ENCODE measurements around the gene IL37. TPM values are rescaled to one million over a fixed set of nuclear protein-coding genes. Genes with fewer than 3 reads are reported as not detected.
A peak's percentile ranks its signal among the peaks of the same experiment; 100 is the strongest.

IL37 gene
- total and polyA plus RNA-seq, 2 of the 13 experiments (the other 11 are each of a cell fraction or from before 2014, with no cell fraction given), result not detected

- H3K4me3 ChIP-seq (replicated peaks in 1 of 3; ENCODE audit: insufficient read depth in 1 of 3, low read depth in 2 of 3, low read length in 3 of 3), result no peak overlapping the region
- TF ChIP-seq ASH2L (IDR thresholded peaks at IDR 0.05; ENCODE audit: insufficient read length, low read depth, low read length), result peak; percentile 6
- TF ChIP-seq ZBTB3 (CRISPR knock-in tag; IDR thresholded peaks at IDR 0.05; ENCODE audit: borderline replicate concordance, low read depth), result no peak
- TF ChIP-seq TEAD3 (CRISPR knock-in tag; optimal IDR thresholded peaks at IDR 0.05; ENCODE audit: borderline replicate concordance), result peak; percentile 43
- in situ Hi-C loops (cut with HindIII; ENCODE audit: extremely low pct_ligation_motif_present, low pct_unique_long_range_greater_than_20kb) (loop anchor here (5.0 kb wide), 1 partner anchor 127 kb away; no protein-coding TSS in a partner anchor), intact Hi-C loops (cut with micrococcal nuclease; ENCODE audit: unreplicated experiment) (loop anchor here (10.0 kb wide), 1 partner anchor 265 kb away; no protein-coding TSS in a partner anchor)
- no peak overlapping the region for H3K27ac ChIP-seq (ENCODE audit: extremely low read length, insufficient read depth, low read length)
- H3K4me2 ChIP-seq (ENCODE audit: low read depth, low read length), result peak overlapping the region; percentile 30; the same call in 1 of the 2 replicates
- H3K9me3 ChIP-seq (ENCODE audit: low read length), result no peaks in the 10 kb centered on the region
- H2AFZ ChIP-seq (ENCODE audit: low read length), result no peak overlapping the region
- H4K20me1 ChIP-seq (ENCODE audit: insufficient read depth, low read length), result no peaks in the 10 kb centered on the region
- H3K9ac ChIP-seq (ENCODE audit: insufficient read depth, low read depth, low read length), result no peak overlapping the region
- ATAC-seq, result peak; percentile 20; the same call in 2 of the 3 replicates
- no peaks in the 10 kb centered on the region for H3K79me2 ChIP-seq (ENCODE audit: insufficient read depth, low read length)
- 79% methylated on average over 4 of the region's 6 CpGs for WGBS (ENCODE audit: low lambda C conversion rate)
- DNase-seq (ENCODE audit: low spot score), result no peak
- peaks cover 29% of the 10 kb centered on the region for H3K4me1 ChIP-seq (ENCODE audit: insufficient read depth, low read length)
- no peak for FAIRE-seq
- H3K27me3 ChIP-seq (ENCODE audit: control insufficient read depth in 1 of 2, insufficient read depth in 2 of 2, low read length in 2 of 2), result peaks cover 0 to 12% of the 10 kb centered on the region in 2 experiments; a peak in 1 of 5 replicates
- ChIA-PET CTCF (ENCODE audit: low intra/inter-chr PET ratio, low total read pairs) (no interaction called here), POLR2A (no interaction called here)
- no peaks in the 10 kb centered on the region for H3K36me3 ChIP-seq (replicated peaks in 1 of 2; ENCODE audit: control insufficient read depth in 1 of 2, insufficient read depth in 2 of 2, low read length in 2 of 2)
- BruUV-seq (replicated peaks), result no TSS peak
Observed at GRCh38 chr2:112879491-112880041, 31.4 kb upstream of the IL37 start.

DNA sequence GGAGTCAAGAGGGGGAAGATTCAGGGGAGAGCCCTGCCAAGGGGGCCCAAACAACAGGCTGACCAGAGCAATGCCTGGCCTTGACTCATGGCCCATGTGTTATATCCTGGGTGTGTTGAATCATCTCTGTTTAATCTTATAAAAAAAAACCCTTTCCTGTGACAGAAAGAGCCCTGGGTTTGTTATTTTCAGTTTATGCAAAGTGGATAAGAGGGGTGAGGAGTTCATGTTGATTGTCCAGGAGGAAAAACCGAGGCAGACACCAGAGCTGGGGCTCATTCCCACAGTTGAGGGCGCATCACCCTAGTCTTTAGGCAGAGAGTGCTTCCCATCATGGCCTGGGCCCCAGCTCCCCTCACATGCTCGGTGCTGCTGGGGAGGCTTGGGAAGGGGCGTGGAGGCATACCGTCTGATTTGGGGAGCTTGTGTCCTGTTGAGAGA, 30.9 kb upstream of the IL37 start:
- Histone ChIP-seq H3K79me2 (ENCODE audit: insufficient read depth, low read length) (no peaks in the 10 kb centered on the region), H3K4me3 (replicated peaks in 1 of 3; ENCODE audit: insufficient read depth in 1 of 3, low read depth in 2 of 3, low read length in 3 of 3) (no peak overlapping the region), H2AFZ (ENCODE audit: low read length) (no peak overlapping the region), H3K9me3 (ENCODE audit: low read length) (no peaks in the 10 kb centered on the region), H3K9ac (ENCODE audit: insufficient read depth, low read depth, low read length) (no peak overlapping the region), H3K4me1 (ENCODE audit: insufficient read depth, low read length) (peaks cover 35% of the 10 kb centered on the region), H3K4me2 (ENCODE audit: low read depth, low read length) (peak overlapping the region; percentile 30; the same call in 1 of the 2 replicates), H3K36me3 (replicated peaks in 1 of 2; ENCODE audit: control insufficient read depth in 1 of 2, insufficient read depth in 2 of 2, low read length in 2 of 2) (no peaks in the 10 kb centered on the region), H4K20me1 (ENCODE audit: insufficient read depth, low read length) (no peaks in the 10 kb centered on the region), H3K27me3 (ENCODE audit: control insufficient read depth in 1 of 2, insufficient read depth in 2 of 2, low read length in 2 of 2) (peaks cover 0 to 12% of the 10 kb centered on the region in 2 experiments; a peak in 1 of 5 replicates), H3K27ac (ENCODE audit: extremely low read length, insufficient read depth, low read length) (no peak overlapping the region)
- FAIRE-seq, result no peak
- intact Hi-C loops (cut with micrococcal nuclease; ENCODE audit: unreplicated experiment) (loop anchor here (10.0 kb wide), 1 partner anchor 265 kb away; no protein-coding TSS in a partner anchor), in situ Hi-C loops (cut with HindIII; ENCODE audit: extremely low pct_ligation_motif_present, low pct_unique_long_range_greater_than_20kb) (no loop called here)
- no TSS peak for BruUV-seq (replicated peaks)
- DNase-seq (ENCODE audit: low spot score), result no peak
- 61% methylated on average over 5 of the region's 5 CpGs for WGBS (ENCODE audit: low lambda C conversion rate)
- CTCF ChIA-PET (ENCODE audit: low intra/inter-chr PET ratio, low total read pairs), result no interaction called here
- ATAC-seq, result no peak
- POLR2A ChIA-PET, result no interaction called here
- no peak for TF ChIP-seq ZNF282 (IDR thresholded peaks at IDR 0.05; ENCODE audit: partially characterized antibody)
- peak; percentile 24; the same call in 1 of the 2 replicates for TF ChIP-seq FOXK1 (CRISPR knock-in tag; IDR thresholded peaks at IDR 0.05; ENCODE audit: borderline replicate concordance, low read depth)
- TF ChIP-seq AKNA (CRISPR knock-in tag; IDR thresholded peaks at IDR 0.05; ENCODE audit: borderline replicate concordance), result no peak
- no peak for TF ChIP-seq ZNF781 (CRISPR knock-in tag; IDR thresholded peaks at IDR 0.05; ENCODE audit: borderline replicate concordance, not compliant biosample characterization)
- TF ChIP-seq, protein P1, sequence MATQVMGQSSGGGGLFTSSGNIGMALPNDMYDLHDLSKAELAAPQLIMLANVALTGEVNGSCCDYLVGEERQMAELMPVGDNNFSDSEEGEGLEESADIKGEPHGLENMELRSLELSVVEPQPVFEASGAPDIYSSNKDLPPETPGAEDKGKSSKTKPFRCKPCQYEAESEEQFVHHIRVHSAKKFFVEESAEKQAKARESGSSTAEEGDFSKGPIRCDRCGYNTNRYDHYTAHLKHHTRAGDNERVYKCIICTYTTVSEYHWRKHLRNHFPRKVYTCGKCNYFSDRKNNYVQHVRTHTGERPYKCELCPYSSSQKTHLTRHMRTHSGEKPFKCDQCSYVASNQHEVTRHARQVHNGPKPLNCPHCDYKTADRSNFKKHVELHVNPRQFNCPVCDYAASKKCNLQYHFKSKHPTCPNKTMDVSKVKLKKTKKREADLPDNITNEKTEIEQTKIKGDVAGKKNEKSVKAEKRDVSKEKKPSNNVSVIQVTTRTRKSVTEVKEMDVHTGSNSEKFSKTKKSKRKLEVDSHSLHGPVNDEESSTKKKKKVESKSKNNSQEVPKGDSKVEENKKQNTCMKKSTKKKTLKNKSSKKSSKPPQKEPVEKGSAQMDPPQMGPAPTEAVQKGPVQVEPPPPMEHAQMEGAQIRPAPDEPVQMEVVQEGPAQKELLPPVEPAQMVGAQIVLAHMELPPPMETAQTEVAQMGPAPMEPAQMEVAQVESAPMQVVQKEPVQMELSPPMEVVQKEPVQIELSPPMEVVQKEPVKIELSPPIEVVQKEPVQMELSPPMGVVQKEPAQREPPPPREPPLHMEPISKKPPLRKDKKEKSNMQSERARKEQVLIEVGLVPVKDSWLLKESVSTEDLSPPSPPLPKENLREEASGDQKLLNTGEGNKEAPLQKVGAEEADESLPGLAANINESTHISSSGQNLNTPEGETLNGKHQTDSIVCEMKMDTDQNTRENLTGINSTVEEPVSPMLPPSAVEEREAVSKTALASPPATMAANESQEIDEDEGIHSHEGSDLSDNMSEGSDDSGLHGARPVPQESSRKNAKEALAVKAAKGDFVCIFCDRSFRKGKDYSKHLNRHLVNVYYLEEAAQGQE (IDR thresholded peaks at IDR 0.05; ENCODE audit: borderline replicate concordance in 1 of 2, low read depth in 1 of 2, low read length in 2 of 2), result no peak

All from HepG2 (cell line).